ENCODE results near the gene CSPG5. TPM values are rescaled to one million over a fixed set of nuclear protein-coding genes. Genes with fewer than 3 reads are reported as not detected.

Gene CSPG5
- total RNA-seq, 1 donor from 2014 or later, result 0.49 TPM

DNA sequence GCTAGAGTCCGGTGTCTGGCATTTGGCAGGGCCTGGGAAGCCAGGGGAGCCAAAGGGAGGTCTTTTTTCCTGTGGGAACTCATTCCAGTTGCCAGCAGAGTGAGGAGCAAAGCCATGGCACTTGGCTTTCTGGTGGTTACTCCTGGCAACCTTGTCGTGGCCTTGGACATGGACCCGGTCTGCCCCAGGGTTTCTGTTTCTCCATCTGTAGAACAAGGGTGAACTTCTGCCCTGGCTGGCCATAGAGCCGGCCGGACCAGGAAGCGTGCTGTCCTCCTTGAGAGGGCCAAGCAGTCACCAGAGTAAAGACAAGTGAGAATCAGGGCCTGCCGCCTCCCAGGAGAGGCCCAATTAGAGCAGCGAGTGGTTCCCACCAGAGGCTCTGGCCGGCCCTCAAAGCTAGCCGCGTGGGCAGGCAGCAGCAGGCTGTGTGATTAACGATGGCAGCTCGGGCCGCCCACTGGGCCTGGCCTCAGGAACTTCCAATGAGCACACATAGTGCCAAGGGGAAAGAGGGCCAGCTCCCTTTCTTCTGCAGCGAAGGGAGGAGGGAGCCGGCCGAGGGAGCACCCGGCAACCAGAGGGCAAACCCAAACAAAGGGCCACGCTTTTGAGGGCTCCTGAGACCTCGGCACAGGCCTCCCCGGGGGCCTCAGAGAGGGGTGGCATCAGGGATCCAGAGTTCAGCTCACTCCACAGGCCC, 36.0 kb downstream of the CSPG5 start:
- intact Hi-C loops (cut with micrococcal nuclease), result no loop called here

DNA sequence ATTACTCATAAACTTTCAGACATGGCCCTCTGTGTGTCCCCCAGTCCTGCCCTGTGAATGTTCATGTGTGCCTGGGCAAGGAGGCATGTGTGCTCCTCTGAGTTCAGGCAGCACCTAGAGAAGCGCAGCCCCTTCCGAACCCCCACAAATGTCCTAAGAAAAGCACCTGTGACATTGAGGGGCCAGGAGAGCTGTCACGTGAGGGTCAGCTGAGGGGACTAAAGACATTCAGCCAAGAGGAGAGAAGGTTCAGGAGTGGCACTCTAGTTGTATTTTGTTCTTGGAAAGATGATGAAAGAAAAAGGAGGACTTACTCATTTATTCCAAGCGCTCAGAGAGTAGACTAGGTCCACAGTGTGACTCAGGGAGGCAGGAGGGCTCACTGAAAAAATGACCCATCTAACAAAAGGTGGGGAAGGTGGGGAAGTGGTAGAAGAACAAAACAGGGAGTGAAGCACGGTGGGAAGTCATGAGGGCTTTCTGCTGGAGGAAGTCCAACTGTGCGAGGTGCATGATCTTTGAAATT, 37.0 kb downstream of the CSPG5 start:
- intact Hi-C loops (cut with micrococcal nuclease), result no loop called here

DNA sequence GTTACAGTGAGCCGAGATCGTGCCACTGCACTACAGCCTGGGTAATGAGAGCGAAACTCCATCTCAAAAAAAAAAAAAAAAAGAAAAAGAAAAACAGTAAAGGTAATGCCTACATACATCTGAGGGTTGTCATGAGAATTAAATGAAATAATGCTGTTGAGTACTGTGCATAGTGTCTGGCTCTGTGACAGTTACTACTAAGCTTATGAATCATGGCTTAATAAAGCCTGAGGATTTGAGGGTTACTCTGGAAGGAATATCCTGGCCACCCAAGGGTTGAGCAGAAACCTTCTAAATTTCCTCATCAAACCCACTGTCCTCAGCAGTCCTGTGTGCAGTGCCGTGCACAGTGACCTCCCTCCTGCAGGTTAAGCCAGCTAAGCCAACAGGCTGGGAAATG, 38.4 kb downstream of the CSPG5 start:
- intact Hi-C loops (cut with micrococcal nuclease), result no loop called here

DNA sequence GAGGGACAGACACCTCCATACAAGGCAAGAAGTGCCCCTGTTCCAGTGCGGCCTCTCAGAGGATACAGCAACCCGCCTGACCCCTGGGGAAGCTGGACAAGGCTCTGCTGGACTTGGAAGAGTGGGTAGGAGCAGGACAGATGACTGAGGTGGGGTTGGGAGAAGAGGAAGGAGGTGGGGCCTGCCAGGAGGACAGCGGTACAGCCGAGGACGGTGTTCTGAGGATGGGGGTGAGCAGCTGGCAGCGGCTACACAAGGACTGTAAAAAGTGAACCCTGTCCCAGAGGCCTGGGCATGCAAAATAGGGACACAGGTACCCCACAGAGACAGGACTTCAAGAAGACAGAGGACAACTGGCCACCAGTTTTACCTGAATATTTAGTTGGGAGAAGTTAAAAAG, 41.7 kb downstream of the CSPG5 start:
- intact Hi-C loops (cut with micrococcal nuclease), result no loop called here

DNA sequence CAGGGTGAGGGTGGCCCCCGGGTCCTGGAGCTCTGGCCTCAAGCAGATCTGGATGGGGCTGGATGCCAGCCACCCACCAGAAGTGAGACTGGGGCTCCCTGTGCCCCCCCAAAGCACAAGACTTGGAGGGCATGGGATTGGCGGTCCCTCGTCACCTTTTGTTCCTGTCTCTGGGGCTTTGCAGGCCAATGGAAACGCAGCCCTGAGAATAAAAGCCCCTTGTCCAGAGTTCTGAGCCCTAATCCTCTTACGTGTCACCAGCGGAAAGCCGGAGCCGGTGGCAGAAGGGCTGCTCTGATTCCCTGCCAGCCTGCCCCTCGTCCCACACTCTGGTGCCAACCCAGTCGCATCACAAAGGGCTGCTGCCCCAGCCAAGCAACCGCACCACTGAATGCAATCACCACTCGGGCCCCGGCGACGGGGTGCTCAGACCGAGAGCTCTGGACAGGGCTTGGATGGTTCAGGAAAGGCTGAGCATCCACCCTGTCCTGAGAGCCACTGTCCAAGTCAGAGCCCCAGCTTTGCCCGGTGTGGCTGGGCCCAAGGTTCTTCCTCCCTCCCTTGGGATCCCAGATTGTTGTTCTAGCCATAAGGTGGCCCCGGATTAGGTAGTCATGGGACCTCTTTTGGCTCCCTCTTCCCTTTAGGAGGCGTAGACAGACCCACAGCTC, 42.3 kb downstream of the CSPG5 start:
- intact Hi-C loops (cut with micrococcal nuclease), result no loop called here

DNA sequence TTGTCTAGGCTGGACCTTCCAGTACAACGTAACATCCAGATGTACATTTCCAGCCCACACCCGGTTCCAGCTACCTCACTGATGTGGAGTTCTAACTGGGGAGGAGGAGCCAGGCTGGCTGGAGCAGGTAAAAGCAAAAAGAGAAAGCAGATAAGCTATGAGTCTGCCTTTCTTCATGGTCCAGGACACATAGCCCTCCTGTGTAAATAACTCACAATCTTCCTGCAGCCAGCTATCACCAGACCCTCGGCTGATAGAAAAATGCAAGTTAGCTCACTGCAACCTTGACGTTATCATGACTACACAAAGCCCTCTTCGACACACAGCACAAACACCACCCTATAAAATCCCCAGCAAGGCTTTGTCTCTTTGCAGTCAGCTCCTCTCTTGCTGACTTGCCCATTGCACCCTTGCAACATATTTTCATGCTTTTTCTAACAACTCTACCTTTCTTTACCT, 44.6 kb downstream of the CSPG5 start:
- intact Hi-C loops (cut with micrococcal nuclease), result no loop called here

DNA sequence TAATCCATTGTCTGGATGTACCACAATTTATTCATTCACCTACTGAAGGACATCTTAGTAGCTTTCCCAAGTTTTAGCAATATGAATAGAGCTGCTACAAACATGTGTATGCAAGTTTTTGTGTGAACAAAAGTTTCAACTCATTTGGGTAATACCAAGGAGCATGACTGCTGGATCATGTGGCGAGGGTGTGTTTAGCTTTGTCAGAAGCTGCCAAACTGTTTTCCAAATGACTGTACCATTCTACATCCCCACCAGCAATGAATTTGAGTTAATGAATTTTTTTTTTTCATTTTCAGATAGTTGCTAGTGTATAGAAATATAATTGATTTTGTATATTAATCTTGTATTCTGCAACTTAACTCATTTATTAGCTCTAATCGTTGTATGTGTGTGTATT, 45.2 kb downstream of the CSPG5 start:
- intact Hi-C loops (cut with micrococcal nuclease), result no loop called here

DNA sequence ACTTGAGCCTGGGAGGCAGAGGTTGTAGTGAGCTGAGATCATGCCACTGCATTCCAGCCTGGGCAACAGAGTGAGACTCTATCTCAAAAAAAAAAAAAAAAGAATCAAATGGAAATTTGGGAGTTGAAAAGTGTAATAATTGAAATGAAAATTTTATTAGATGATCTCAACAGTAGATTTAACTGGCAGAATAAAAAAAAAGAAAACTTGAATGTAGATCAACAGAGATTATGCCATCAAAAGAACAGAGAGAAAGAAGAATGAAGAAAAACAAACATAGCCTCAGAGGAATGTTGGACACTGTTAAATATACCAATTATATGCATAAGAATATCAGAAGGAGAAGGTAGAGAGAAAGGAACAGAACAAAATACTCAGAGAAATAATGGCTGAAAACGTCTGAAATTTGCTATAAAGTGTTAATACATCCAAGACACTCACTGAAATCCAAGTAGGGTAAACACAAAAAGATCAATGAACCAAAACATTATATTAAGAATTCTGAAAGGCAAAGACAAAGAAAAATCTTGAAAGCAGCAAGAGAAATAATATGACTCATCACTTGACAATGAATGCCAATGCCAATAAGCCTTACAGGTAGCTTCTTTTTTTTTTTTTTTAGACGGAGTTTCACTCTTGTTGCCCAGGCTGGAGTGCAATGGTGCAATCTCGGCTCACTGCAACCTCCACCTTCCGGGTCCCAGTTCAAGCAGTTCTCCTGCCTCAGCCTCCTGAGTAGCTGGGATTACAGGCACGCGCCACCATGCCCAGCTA, 50.5 kb downstream of the CSPG5 start:
- intact Hi-C loops (cut with micrococcal nuclease), result loop anchor here (10.0 kb wide), 1 partner anchor 737 kb away; no protein-coding TSS in a partner anchor

DNA sequence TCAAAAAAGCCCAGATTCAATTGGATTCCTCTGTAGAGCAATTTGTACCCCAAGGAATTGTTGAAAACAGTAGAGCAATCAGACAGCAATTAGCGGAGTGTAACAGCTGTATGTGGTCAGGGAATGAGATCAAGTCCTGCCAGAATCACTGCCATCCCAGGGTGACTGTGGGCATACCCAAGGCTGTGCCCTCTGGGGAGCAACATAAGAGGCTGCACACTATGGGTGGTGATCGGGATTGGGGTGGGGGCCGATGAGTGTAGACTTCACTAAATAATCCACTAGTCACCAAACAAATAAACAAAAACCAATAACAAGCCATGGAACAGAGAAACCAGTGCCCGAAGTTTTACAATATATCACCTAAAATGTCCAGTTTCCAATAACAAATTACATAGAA, 53.0 kb downstream of the CSPG5 start:
- intact Hi-C loops (cut with micrococcal nuclease), result loop anchor here (10.0 kb wide), 1 partner anchor 739 kb away; no protein-coding TSS in a partner anchor

DNA sequence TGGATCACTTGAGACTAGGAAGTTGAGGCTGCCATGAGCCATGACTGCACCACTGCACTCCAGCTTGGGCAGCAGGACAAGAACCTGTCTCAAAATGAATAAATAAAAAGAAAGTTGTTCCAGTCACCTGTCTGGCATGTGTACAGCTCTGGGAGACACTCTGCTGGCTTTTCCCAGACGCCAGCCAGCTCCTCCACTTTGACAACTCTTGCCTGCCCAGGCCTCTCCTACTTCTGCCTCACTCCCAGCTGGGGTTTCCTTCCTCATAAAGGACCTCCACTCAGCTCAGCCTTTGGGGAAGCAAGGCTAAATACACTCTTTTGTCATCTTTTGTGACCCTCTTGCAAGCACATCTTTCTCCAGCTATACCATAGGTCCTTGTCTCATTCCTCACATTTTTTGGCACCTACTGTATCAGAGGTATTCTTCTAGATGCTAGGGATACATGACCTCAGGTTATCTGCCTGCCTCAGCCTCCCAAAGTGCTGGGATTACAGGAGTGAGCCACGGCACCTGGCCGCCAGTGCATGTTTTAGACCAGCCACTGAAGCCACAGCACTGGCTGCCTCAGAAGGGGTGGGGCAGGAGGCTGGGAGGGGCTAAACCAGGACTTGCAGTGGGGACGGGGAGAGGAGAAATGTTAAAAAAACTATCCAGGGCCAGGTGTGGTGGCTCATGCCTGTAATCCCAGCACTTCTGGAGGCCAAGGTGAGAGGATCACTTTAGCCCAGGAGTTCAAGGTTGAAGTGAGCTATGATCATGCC, 55.2 kb downstream of the CSPG5 start:
- intact Hi-C loops (cut with micrococcal nuclease), result loop anchor here (2.0 to 10.0 kb wide), 3 partner anchors 141 to 741 kb away; partner anchors contain the start of gene SMARCC1

DNA sequence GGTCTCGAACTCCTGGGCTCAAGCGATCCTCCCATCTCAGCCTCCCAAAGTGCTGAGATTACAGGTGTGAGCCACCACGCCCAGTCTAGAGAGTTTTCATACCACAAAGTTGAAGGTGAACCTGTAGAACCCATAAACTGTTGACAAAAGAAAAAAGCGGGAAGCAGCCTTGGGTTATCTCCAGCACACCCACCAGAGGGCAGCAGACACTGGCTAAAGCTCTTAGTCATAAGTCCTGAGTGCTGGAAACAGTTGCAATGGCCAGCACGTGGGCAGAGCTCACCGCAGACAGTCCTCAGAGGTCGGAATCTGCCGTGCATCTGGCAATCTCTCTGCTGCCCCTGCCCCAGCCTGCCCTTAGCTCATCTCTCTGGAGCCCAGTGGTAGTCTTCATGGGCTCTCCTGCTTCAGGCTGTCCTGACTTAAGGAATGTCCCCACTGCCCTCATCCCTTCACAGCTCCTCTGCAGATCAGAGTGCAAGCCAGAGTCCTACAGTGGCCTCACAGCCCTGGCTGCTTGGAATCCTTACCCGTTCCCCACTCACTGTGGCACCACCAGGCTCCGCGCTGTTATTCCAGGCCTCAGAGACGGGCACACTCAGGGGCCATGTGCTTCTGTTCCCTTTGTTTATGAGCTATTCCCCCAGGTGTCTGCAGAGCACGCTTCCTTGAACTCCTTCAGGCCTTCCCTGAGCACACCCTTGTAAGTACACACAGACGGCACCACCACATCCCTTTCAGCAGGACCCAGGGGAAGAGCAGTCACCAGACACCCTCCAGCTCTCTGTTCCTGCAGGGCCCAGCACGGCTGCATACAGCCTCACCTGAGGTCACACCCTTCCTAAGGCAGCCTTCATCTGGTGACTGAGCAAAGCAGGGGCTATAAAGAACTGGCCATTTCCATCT, 56.3 kb downstream of the CSPG5 start:
- intact Hi-C loops (cut with micrococcal nuclease), result loop anchor here (1.0 to 10.0 kb wide), 11 partner anchors 9 to 742 kb away; partner anchors contain the start of genes DHX30, ELP6 and SMARCC1

DNA sequence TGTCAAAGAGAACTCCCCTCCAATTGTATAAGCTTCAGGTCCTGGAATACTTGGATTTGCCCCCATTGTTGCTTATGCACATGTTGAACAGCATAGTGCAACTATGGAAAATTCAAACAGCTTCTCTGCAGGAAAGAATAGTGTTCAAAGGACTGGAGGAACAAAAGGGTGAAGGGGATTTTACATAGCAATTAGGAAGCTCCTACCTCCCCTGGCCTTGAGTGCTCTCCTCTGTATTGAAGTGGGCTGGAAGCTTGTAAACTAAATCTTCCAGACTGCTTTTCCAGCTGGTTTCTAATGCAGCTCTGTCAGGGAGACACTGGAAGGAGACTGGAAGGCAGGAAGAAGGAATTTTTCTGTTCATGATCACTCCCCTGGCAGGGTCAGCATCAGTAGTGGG, 57.9 kb downstream of the CSPG5 start:
- intact Hi-C loops (cut with micrococcal nuclease), result loop anchor here (10.0 kb wide), 1 partner anchor 744 kb away; no protein-coding TSS in a partner anchor

DNA sequence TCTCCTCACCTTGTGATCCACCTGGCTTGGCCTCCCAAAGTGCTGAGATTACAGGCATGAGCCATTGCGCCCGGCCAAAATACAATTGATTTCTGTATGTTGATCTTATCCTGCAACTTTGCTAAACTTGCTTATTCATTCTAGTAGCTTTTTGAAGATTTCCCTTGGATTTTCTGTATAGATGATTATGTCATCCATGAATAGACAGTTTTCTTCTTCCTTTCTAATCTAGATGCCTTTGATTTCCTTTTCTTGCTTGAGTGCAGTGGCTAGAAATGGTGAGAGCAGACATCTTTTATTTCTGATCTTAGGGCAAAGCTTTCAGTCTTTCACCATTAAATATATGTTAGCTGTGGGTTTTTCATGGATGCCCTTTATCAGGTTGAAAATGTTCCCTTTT, 60.7 kb downstream of the CSPG5 start:
- intact Hi-C loops (cut with micrococcal nuclease), result loop anchor here (10.0 kb wide), 1 partner anchor 1577 kb away; the partner anchor contains the start of gene QRICH1

DNA sequence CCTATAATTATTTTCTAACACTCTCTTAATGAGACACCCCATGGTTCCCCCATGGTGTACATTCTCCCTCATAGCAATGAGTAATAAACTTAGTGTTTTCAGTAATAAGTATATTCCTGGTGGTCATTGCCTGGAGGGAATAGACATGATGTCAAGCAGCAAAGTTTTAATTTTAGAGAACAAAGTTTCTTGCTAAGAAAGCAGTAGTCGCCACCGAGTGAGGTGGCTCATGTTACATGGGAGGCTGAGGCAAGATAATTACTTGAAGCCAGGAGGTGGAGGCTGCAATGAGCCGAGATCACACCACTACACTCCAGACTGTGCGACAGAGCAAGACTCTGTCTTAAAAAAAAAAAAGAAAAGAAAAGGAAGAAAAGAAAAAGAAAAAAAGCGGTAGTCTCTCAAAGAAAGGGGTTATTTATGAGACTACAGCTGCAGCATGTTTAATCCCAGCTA, 62.8 kb downstream of the CSPG5 start:
- intact Hi-C loops (cut with micrococcal nuclease), result loop anchor here (10.0 kb wide), 1 partner anchor 1579 kb away; the partner anchor contains the start of gene QRICH1

DNA sequence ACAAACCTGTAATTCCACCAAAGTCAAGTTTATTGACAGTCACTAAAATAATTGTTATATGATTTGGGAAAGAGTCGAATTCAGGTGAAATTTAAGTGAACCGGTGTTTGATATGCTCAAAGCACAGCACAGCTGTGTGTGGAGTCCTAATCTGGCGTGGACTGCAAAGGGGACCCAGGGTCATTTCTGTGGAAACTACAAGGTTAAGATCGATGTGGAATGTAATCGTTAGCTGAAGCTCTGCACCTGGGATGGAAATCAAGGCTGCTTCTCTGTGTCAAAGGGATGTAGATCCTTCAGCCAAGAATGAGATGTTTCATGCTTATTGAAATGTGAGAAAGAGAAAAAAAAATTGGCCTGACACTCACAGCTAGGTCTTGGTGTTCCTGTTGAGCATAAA, 63.6 kb downstream of the CSPG5 start:
- intact Hi-C loops (cut with micrococcal nuclease), result loop anchor here (10.0 kb wide), 1 partner anchor 1580 kb away; the partner anchor contains the start of gene QRICH1

DNA sequence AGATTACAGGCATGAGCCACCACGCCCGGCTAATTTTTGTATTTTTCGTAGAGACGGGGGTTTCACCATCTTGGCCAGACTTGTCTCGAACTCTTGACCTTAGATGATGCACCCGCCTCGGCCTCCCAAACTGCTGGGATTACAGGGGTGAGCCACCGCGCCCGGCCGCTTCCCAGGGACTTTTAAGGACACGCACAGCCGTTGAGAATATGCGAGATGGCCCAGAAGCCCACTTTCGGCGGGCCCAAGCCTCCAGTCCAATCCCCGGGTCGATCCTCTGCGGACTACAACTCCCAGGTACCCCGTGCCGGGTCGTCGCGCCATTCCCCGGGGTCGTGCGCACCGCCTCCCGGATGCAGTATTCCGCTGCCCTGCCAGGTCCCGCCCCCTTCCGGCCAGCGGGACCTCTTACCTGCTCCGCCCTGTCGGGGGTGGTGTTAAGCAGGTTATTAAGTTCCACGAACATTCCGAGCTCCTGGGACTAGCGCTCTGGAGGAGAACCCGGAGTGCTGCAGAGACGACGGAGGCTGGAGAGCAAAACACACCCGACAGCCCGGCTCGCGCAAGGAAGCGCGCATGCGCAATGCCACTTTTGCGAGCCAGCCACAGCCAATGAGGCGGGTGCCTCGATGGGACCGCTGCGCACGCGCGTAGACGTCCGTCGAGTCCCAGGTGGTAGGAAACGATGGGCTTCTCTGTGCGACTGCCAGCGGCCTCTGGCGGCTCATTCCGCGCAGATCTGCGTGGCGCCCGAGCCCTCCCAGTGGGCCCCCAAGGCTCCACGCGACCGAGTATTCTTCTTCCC, 65.3 kb downstream of the CSPG5 start, which contains the start of gene ELP6:
Gene ELP6, minus strand, starts transcription at position 588 of the 805 bp plus-strand sequence. Its CDS starts 122 bp downstream, at position 466.
- intact Hi-C loops (cut with micrococcal nuclease), result loop anchor here (1.0 to 10.0 kb wide), 16 partner anchors 9 to 1581 kb away; partner anchors contain the start of genes CCDC12, CDC25A, CSPG5 and DHX30

DNA sequence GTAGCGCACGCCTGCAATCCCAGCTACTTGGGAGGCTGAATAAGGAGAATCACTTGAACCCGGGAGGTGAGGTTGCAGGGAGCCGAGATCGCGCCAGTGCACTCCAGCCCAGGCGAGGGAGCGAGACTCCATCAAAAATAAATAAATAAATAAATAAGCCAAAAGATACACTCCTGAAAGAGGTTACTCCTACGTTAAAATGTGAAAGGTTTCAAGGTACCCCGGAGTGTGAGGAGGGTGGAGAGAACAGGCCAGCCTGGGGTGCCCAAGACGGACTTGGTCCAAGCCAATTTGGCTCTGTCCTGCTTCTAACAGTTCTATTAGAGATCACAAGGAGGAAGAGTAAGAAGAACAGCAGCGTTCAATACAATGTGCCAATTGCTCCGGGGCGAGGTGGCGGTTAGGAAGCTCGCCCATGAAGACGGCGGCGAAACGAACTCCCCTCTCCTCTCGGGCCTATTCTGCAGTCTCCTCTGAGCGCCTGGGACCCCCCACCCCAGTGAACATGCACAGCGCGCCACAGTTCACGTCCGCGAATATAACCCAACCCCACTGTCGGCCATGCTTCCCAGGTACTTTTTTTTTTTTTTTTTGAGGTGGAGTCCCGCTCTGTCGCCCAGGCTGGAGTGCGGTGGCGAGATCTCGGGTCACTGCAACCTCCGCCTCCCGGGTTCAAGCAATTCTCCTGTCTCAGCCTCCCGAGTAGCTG, 66.1 kb downstream of the CSPG5 start:
- intact Hi-C loops (cut with micrococcal nuclease), result loop anchor here (1.0 to 10.0 kb wide), 16 partner anchors 10 to 1582 kb away; partner anchors contain the start of genes CCDC12, CDC25A, CSPG5 and DHX30
